Peyer's patch (tissue), 4 donors: ENCODE results near the gene RUVBL1. TPM values are rescaled to one million over a fixed set of nuclear protein-coding genes. Genes with fewer than 3 reads are reported as not detected.
A peak's percentile ranks its signal among the peaks of the same experiment; 100 is the strongest.

ENCODE experiments used
- DNase-seq, 3 donors: peaks; one replicate each; pipeline ENCODE4 v3.0.0-alpha.2; 2017 to 2019
- H3K27ac ChIP-seq, 4 donors: fragments of 200-600 bp; sonication (generic); one replicate each; pipeline ENCODE4 v1.5.1; 2016 to 2019
- H3K27me3 ChIP-seq, 2 donors: fragments of 200-600 bp; sonication (generic); one replicate each; pipeline ENCODE4 v1.5.1; 2019
- H3K36me3 ChIP-seq, 3 donors: fragments of 200-600 bp; sonication (generic); one replicate each; pipeline ENCODE4 v1.5.1; 2016 to 2019
- H3K4me1 ChIP-seq, 4 donors: fragments of 200-600 bp; sonication (generic); one replicate each; pipeline ENCODE4 v1.5.1; 2016 to 2019
- H3K4me3 ChIP-seq, 4 donors: fragments of 200-600 bp; sonication (generic); 1 replicate in 3 of 4; 2 replicates in 1 of 4; pipeline ENCODE4 v1.5.1; 2016 to 2019; ENCODE audit warnings: mild to moderate bottlenecking in 1 of 4
- H3K9me3 ChIP-seq, 4 donors: fragments of 200-600 bp; sonication (generic); one replicate each; pipeline ENCODE4 v1.5.1; 2016 to 2019; ENCODE audit warnings: mild to moderate bottlenecking in 1 of 4
- CTCF ChIP-seq, 6 experiments: fragments of 450-650 bp in 4 of 6; fragments of 200-600 bp in 2 of 6; sonication (generic) in 1 of 6; IDR thresholded peaks; one replicate each; pipeline ENCODE4 v1.5.1; 2017 to 2019; ENCODE audit warnings: antibody characterized with exemption in 6 of 6, mild to moderate bottlenecking in 3 of 6, moderate library complexity in 1 of 6
- POLR2A ChIP-seq, 2 donors: fragments of 450-650 bp; IDR thresholded peaks; one replicate each; pipeline ENCODE4 v1.5.1; 2017; ENCODE audit warnings: antibody characterized with exemption in 2 of 2, mild to moderate bottlenecking in 2 of 2, moderate library complexity in 2 of 2
- total RNA-seq, 4 donors: library from RNA; depleted of rRNA; stranded (reverse); fragments of >200 nt; gene quantifications; one replicate each; pipeline ENCODE4 v1.1.0, GENCODE V29; 2016

Gene RUVBL1
- total RNA-seq, 4 donors from 2014 or later: 8.9 to 22.3 (median 14.5) TPM

- no peaks in the 10 kb centered on the region for H3K36me3 ChIP-seq
These were observed 4.6 kb upstream of the RUVBL1 start for GRCh38 chr3:128128251-128128650.

DNA sequence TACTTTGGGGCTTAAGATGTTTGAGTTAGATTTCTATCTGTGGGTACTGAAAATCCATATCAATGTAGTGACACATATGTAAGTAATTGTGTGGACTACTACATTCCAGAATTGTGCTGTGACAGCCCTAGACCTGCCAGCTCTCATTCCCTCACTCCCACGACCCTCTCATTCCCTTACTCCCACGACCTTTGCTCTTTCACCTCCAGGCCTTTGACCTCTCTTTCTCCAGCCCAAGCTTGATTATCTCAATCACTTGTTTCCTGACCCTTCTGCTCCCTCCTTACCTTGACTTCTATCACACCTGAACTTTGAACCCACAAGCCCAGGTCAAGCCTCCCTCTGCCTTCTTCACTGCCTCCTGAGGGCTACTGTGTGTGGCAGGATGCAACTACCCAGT, 3.6 kb upstream of the RUVBL1 start:
- no peak overlapping the region for H3K27ac ChIP-seq
- no peak for DNase-seq
- H3K27me3 ChIP-seq: no peaks in the 10 kb centered on the region
- no peak for TF ChIP-seq POLR2A (IDR thresholded peaks at IDR 0.05)
- no peak for TF ChIP-seq CTCF (IDR thresholded peaks at IDR 0.05)
- H3K36me3 ChIP-seq: no peaks in the 10 kb centered on the region
- H3K4me3 ChIP-seq: no peak overlapping the region
- peaks cover 0 to 11% (median 3%) of the 10 kb centered on the region in 4 donors for H3K4me1 ChIP-seq
- H3K9me3 ChIP-seq: no peaks in the 10 kb centered on the region

More at GRCh38 chr3:128128251-128128650, 4.6 kb upstream of the RUVBL1 start:
- H3K4me3 ChIP-seq: no peak overlapping the region
- H3K27ac ChIP-seq: no peak overlapping the region
- TF ChIP-seq CTCF (IDR thresholded peaks at IDR 0.05) (no peak), POLR2A (IDR thresholded peaks at IDR 0.05) (no peak)
- peaks cover 0 to under 1% (median under 1%) of the 10 kb centered on the region in 4 donors for H3K4me1 ChIP-seq
- H3K27me3 ChIP-seq: no peaks in the 10 kb centered on the region
- DNase-seq: no peak
- H3K9me3 ChIP-seq: no peaks in the 10 kb centered on the region

DNA sequence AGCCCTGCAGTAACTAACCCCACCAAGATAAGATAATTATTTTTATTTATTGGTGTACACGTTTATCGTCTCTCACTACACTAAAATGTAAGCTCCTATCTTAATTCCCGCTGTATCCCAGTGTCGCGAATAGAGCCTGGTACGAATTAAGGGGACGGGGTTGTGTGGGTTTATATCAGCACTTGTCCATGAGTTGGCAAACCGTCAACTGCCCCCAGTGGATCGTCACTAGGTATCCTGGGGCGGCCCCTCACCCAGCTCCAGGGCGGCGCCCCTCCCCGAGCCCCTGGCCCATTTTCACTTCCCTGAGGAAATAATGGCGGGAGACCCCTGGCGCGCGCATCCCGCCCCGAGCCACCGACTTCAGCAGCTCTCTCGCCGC, 465 bp downstream of the RUVBL1 start:
- Histone ChIP-seq H3K36me3 (no peaks in the 10 kb centered on the region), H3K9me3 (no peaks in the 10 kb centered on the region), H3K4me3 (peak overlapping the region; percentile 62 to 90 (median 76)), H3K27me3 (no peaks in the 10 kb centered on the region), H3K4me1 (peaks cover 0 to 11% (median 3%) of the 10 kb centered on the region in 4 donors), H3K27ac (peak overlapping the region; percentile 35 to 74 (median 71))
- no peak for DNase-seq
- TF ChIP-seq POLR2A (IDR thresholded peaks at IDR 0.05) (no peak), CTCF (IDR thresholded peaks at IDR 0.05) (no peak)

GRCh38 chr3:128122013-128122412, 1.6 kb downstream of the RUVBL1 start:
- H3K4me3 ChIP-seq: no peak overlapping the region
- H3K27ac ChIP-seq: no peak overlapping the region
- H3K27me3 ChIP-seq: no peaks in the 10 kb centered on the region
- TF ChIP-seq POLR2A (IDR thresholded peaks at IDR 0.05) (no peak), CTCF (IDR thresholded peaks at IDR 0.05) (no peak)
- H3K9me3 ChIP-seq: no peaks in the 10 kb centered on the region
- H3K36me3 ChIP-seq: no peaks in the 10 kb centered on the region
- H3K4me1 ChIP-seq: peaks cover 0 to 11% (median 3%) of the 10 kb centered on the region in 4 donors
- no peak for DNase-seq

DNA sequence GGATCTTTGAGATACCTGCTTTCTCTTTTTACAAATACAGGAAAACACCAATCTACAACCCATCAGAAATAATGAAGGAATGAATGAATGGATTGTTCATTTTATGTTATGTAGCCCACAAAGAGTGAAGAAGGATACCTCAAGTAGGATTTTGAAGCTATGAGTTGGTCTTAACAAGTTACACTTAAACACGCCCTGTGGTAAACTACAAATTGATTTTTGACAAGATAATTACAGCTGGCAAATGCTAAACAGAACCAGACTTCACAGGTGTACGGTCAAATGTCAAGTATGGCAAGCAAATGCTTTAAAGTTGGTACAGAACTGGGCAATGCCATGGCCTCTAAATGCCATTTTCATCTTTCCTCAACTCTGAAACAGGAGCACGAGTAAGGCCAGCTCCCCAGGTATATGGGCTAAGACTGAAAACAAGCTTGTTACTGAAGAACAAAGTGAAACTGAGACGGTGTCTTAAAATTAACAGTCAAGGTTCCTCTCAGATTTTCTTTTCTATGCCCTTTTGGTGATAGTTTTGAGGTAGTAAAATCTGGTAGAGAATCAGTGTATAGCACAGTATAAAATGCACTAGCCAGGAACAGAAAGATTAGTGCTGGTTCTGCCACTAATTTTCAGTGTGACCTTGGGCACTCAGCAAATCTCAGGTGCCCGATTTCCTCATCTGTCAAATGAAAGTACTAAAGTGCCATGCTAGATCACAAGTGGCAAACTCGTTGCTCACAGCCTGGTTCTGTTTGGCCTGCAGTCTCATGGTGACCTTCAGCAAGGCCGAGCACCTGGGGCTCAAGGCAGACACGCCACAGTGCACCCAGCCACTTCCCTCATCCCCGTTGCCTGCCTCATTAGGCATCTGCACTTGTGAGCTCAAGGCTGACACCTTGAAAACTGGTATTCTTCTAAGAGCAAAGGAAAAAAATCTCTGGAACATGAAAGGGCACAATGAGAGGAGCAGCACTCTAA, 9.5 kb downstream of the RUVBL1 start:
- peak overlapping the region in 2 of 4 donors; percentile 10 to 59 for H3K27ac ChIP-seq
- peaks cover 0 to 5% (median 0%) of the 10 kb centered on the region in 4 donors for H3K4me1 ChIP-seq
- no peaks in the 10 kb centered on the region for H3K9me3 ChIP-seq
- H3K27me3 ChIP-seq: no peaks in the 10 kb centered on the region
- peaks cover 0 to 13% (median 0%) of the 10 kb centered on the region in 3 donors for H3K36me3 ChIP-seq
- TF ChIP-seq CTCF (IDR thresholded peaks at IDR 0.05): no peak
- TF ChIP-seq POLR2A (IDR thresholded peaks at IDR 0.05): no peak
- DNase-seq: peak in 2 of 3 donors; percentile 66 to 67
- no peak overlapping the region for H3K4me3 ChIP-seq
